ENCODE measurements around the gene LTBP3. TPM values are rescaled to one million over a fixed set of nuclear protein-coding genes. Genes with fewer than 3 reads are reported as not detected.

The LTBP3 gene
- total and polyA plus RNA-seq, 2 of the 4 experiments (the other 2 are of a cell fraction) = 6.6 to 145 TPM

- no TSS peak for BruUV-seq (replicated peaks)
- dilution Hi-C loops (cut with HindIII; ENCODE audit: low sequenced_read_pairs, unreplicated experiment) (no loop called here), intact Hi-C loops (cut with micrococcal nuclease) (no loop called here), in situ Hi-C loops (cut with MboI; ENCODE audit: low sequenced_read_pairs) (no loop called here)
- Histone ChIP-seq H4K91ac (ENCODE audit: insufficient read depth, low read depth, low read length) (no peak overlapping the region), H2AK5ac (ENCODE audit: low read depth, low read length) (no peak overlapping the region), H3K9me1 (ENCODE audit: insufficient read depth, low read length) (no peaks in the 10 kb centered on the region), H3K9me3 (ENCODE audit: control insufficient read depth, insufficient read depth, low read length) (no peaks in the 10 kb centered on the region), H3K27ac (ENCODE audit: insufficient read depth, low read length) (no peak overlapping the region), H3K4me3 (ENCODE audit: insufficient read depth, low read depth, low read length) (peak overlapping the region; percentile 72), H3K56ac (ENCODE audit: extremely low read depth, insufficient read depth, low read length) (peak overlapping the region; percentile 47), H3K14ac (replicated peaks; ENCODE audit: low read depth, low read length) (peak overlapping the region; percentile 98; the same call in 1 of the 2 replicates), H3K36me3 (ENCODE audit: control insufficient read depth, insufficient read depth, low read length) (peaks cover 51% of the 10 kb centered on the region), H2BK5ac (ENCODE audit: low read depth, low read length, poor library complexity, severe bottlenecking) (peak overlapping the region; percentile 96), H3K9ac (ENCODE audit: low read depth, low read length) (peak overlapping the region; percentile 97), H4K5ac (ENCODE audit: low read depth, low read length) (no peak overlapping the region), H3K23ac (ENCODE audit: low read depth, low read length) (peak overlapping the region; percentile 4; the same call in 1 of the 2 replicates), H2BK20ac (ENCODE audit: low read depth, low read length) (no peak overlapping the region), H2BK120ac (ENCODE audit: low read depth, low read length) (no peak overlapping the region), H3K4ac (ENCODE audit: low read depth, low read length) (no peak overlapping the region), H2AFZ (replicated peaks; ENCODE audit: low read length, poor library complexity) (no peak overlapping the region), H4K8ac (ENCODE audit: low read depth in 2 of 2, low read length in 2 of 2) (no peak overlapping the region), H4K20me1 (ENCODE audit: insufficient read depth, low read length) (peaks cover 77% of the 10 kb centered on the region), H3K79me1 (ENCODE audit: low read depth in 1 of 2, low read length in 2 of 2) (peaks cover 0 to 27% of the 10 kb centered on the region in 2 experiments; a peak in 2 of 4 replicates), H3K18ac (ENCODE audit: low read depth, low read length) (no peak overlapping the region), H3K27me3 (ENCODE audit: control insufficient read depth, insufficient read depth, low read length) (no peaks in the 10 kb centered on the region), H3K4me2 (ENCODE audit: low read depth, low read length) (peak overlapping the region; percentile 45; the same call in 1 of the 2 replicates), H2BK15ac (ENCODE audit: low read depth, low read length) (no peak overlapping the region), H3K4me1 (ENCODE audit: control insufficient read depth, insufficient read depth, low read length) (no peaks in the 10 kb centered on the region), H2AK9ac (replicated peaks; ENCODE audit: low read depth, low read length, poor library complexity) (no peak overlapping the region)
- ChIA-PET POLR2A (ENCODE audit: unreplicated experiment) (interaction anchor here (0.6 to 14.2 kb wide), 13 partner anchors 12 to 199 kb away, joined by 3 to 494 read pairs (median 4); partner anchors contain the start of gene NEAT1), CTCF (no interaction called here)
- no peak for TF ChIP-seq BHLHE40 (IDR thresholded peaks at IDR 0.05; ENCODE audit: low read depth, low read length)
- DNase-seq = no peak
- ATAC-seq (ENCODE audit: low read depth) = no peak
Measured at GRCh38 chr11:65502274-65502554, 55.9 kb downstream of the LTBP3 start.

Data from IMR-90 (cell line).